ENCODE data around the gene AK8.

- TF ChIP-seq CTCF (IDR thresholded peaks at IDR 0.05) (no peak), POLR2A (IDR thresholded peaks at IDR 0.05) (no peak)
These were observed 101.8 kb downstream of the AK8 start for GRCh38 chr9:132776268-132776667.
